Measurements from ENCODE around the gene CACNB4.

GRCh38 chr2:152122161-152122560 lies 23.3 kb upstream of the CACNB4 start:
- TF ChIP-seq, protein P1, sequence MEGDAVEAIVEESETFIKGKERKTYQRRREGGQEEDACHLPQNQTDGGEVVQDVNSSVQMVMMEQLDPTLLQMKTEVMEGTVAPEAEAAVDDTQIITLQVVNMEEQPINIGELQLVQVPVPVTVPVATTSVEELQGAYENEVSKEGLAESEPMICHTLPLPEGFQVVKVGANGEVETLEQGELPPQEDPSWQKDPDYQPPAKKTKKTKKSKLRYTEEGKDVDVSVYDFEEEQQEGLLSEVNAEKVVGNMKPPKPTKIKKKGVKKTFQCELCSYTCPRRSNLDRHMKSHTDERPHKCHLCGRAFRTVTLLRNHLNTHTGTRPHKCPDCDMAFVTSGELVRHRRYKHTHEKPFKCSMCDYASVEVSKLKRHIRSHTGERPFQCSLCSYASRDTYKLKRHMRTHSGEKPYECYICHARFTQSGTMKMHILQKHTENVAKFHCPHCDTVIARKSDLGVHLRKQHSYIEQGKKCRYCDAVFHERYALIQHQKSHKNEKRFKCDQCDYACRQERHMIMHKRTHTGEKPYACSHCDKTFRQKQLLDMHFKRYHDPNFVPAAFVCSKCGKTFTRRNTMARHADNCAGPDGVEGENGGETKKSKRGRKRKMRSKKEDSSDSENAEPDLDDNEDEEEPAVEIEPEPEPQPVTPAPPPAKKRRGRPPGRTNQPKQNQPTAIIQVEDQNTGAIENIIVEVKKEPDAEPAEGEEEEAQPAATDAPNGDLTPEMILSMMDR (conservative IDR thresholded peaks at IDR 0.05; ENCODE audit: low read length) = no peak
- no peak for TF ChIP-seq EZH2phosphoT487 (IDR thresholded peaks at IDR 0.05; ENCODE audit: borderline replicate concordance, low read depth, low read length)

Measured in OCI-LY7 (cell line).